Measurements from ENCODE around the gene OR14C36. TPM values are rescaled to one million over a fixed set of nuclear protein-coding genes. Genes with fewer than 3 reads are reported as not detected.

The OR14C36 gene
- total RNA-seq, 1 donor from 2014 or later = not detected

GRCh38 chr1:248372394-248372793 lies 23.8 kb downstream of the OR14C36 start:
- Mint-ChIP-seq H3K9me3 (ENCODE audit: unreplicated experiment) (peaks cover 14% of the 10 kb centered on the region), H3K4me1 (ENCODE audit: low read depth, unreplicated experiment) (no peaks in the 10 kb centered on the region), H3K27me3 (ENCODE audit: unreplicated experiment) (no peaks in the 10 kb centered on the region), H3K27ac (ENCODE audit: unreplicated experiment) (no peak overlapping the region), H3K4me3 (ENCODE audit: unreplicated experiment) (no peak overlapping the region), H3K36me3 (ENCODE audit: unreplicated experiment) (peaks cover 4% of the 10 kb centered on the region)
- no peak for TF ChIP-seq CTCF (IDR thresholded peaks at IDR 0.05; ENCODE audit: partially characterized antibody, unreplicated experiment)
- DNase-seq = no peak

- H3K4me3 Mint-ChIP-seq (ENCODE audit: unreplicated experiment) = no peak overlapping the region
- DNase-seq = no peak
- peaks cover 15% of the 10 kb centered on the region for H3K9me3 Mint-ChIP-seq (ENCODE audit: unreplicated experiment)
- no peak overlapping the region for H3K27ac Mint-ChIP-seq (ENCODE audit: unreplicated experiment)
- peaks cover 4% of the 10 kb centered on the region for H3K36me3 Mint-ChIP-seq (ENCODE audit: unreplicated experiment)
- no peaks in the 10 kb centered on the region for H3K4me1 Mint-ChIP-seq (ENCODE audit: low read depth, unreplicated experiment)
- H3K27me3 Mint-ChIP-seq (ENCODE audit: unreplicated experiment) = no peaks in the 10 kb centered on the region
- TF ChIP-seq CTCF (IDR thresholded peaks at IDR 0.05; ENCODE audit: partially characterized antibody, unreplicated experiment) = no peak
These were observed 25.2 kb downstream of the OR14C36 start for GRCh38 chr1:248373761-248374160.

- Mint-ChIP-seq H3K27ac (ENCODE audit: unreplicated experiment) (no peak within 1 kb of the TSS), H3K27me3 (ENCODE audit: unreplicated experiment) (no peaks in the 10 kb centered on the region), H3K36me3 (ENCODE audit: unreplicated experiment) (no peaks in the 10 kb centered on the region), H3K4me3 (ENCODE audit: unreplicated experiment) (no peak within 1 kb of the TSS), H3K9me3 (ENCODE audit: unreplicated experiment) (peaks cover 12% of the 10 kb centered on the region), H3K4me1 (ENCODE audit: low read depth, unreplicated experiment) (no peaks in the 10 kb centered on the region)
- TF ChIP-seq CTCF (IDR thresholded peaks at IDR 0.05; ENCODE audit: partially characterized antibody, unreplicated experiment) = no peak
- DNase-seq = no peak
These were observed 26.9 kb downstream of the OR14C36 start, which contains the start of gene OR2T6 for GRCh38 chr1:248375446-248375845. OR2T6 (plus strand) TSS chr1:248375746; CDS start chr1:248387609, 11,863 bp downstream.

- no peaks in the 10 kb centered on the region for H3K27me3 Mint-ChIP-seq (ENCODE audit: unreplicated experiment)
- no peaks in the 10 kb centered on the region for H3K36me3 Mint-ChIP-seq (ENCODE audit: unreplicated experiment)
- TF ChIP-seq CTCF (IDR thresholded peaks at IDR 0.05; ENCODE audit: partially characterized antibody, unreplicated experiment) = no peak
- H3K4me1 Mint-ChIP-seq (ENCODE audit: low read depth, unreplicated experiment) = no peaks in the 10 kb centered on the region
- no peak for DNase-seq
- H3K27ac Mint-ChIP-seq (ENCODE audit: unreplicated experiment) = no peak overlapping the region
- H3K4me3 Mint-ChIP-seq (ENCODE audit: unreplicated experiment) = no peak overlapping the region
- peaks cover 5% of the 10 kb centered on the region for H3K9me3 Mint-ChIP-seq (ENCODE audit: unreplicated experiment)
These were observed 28.3 kb downstream of the OR14C36 start for GRCh38 chr1:248376916-248377315.

GRCh38 chr1:248380854-248381253 lies 32.3 kb downstream of the OR14C36 start:
- no peak for DNase-seq
- no peak for TF ChIP-seq CTCF (IDR thresholded peaks at IDR 0.05; ENCODE audit: partially characterized antibody, unreplicated experiment)
- no peaks in the 10 kb centered on the region for H3K4me1 Mint-ChIP-seq (ENCODE audit: low read depth, unreplicated experiment)
- H3K4me3 Mint-ChIP-seq (ENCODE audit: unreplicated experiment) = no peak overlapping the region
- H3K36me3 Mint-ChIP-seq (ENCODE audit: unreplicated experiment) = no peaks in the 10 kb centered on the region
- H3K27me3 Mint-ChIP-seq (ENCODE audit: unreplicated experiment) = no peaks in the 10 kb centered on the region
- H3K27ac Mint-ChIP-seq (ENCODE audit: unreplicated experiment) = no peak overlapping the region
- peaks cover 1% of the 10 kb centered on the region for H3K9me3 Mint-ChIP-seq (ENCODE audit: unreplicated experiment)
